Neural cell (in vitro differentiated cells): ENCODE data around the gene PPP1R27. TPM values are rescaled to one million over a fixed set of nuclear protein-coding genes. Genes with fewer than 3 reads are reported as not detected.
"Not testable (repeated sequence)": the region's sequence is repeated elsewhere in the genome, so short reads cannot be mapped to it uniquely, and the experiment has no call there.

Experiments
- H2AFZ ChIP-seq: fragments of 200-600, 300-800 bp; sonication (generic), shearing (Covaris generic); 2 replicates; pipeline ENCODE4 v1.6.0; 2014; ENCODE audit warnings: low read depth, mild to moderate bottlenecking, antibody characterized with exemption, low read length, moderate library complexity
- H3F3A ChIP-seq: fragments of 200-600 bp; shearing (Covaris generic); 2 replicates; pipeline ENCODE4 v1.6.1; 2016; ENCODE audit warnings: mild to moderate bottlenecking, moderate library complexity, mixed read lengths, antibody characterized with exemption, low read length; ENCODE audit not compliant: insufficient read depth, poor library complexity, severe bottlenecking
- H3K27ac ChIP-seq: fragments of 200-600, 300-800 bp; sonication (generic), shearing (Covaris generic); 2 replicates; pipeline ENCODE4 v1.5.1; 2014; ENCODE audit warnings: mild to moderate bottlenecking, low read length, moderate library complexity
- H3K27me3 ChIP-seq: fragments of 300-800, 200-600 bp; sonication (generic), shearing (Covaris generic); 2 replicates; pipeline ENCODE4 v1.6.0; 2014; ENCODE audit warnings: mild to moderate bottlenecking, low read depth, low read length, moderate library complexity; ENCODE audit not compliant: insufficient read depth
- H3K36me3 ChIP-seq: fragments of 300-800, 200-600 bp; sonication (generic), shearing (Covaris generic); 2 replicates; pipeline ENCODE4 v1.5.1; 2014; ENCODE audit warnings: mild to moderate bottlenecking, antibody characterized with exemption, low read length, moderate library complexity; ENCODE audit not compliant: insufficient read depth
- H3K4me2 ChIP-seq: fragments of 300-800, 200-600 bp; sonication (generic), shearing (Covaris generic); 2 replicates; pipeline ENCODE4 v1.6.0; 2014; ENCODE audit warnings: mild to moderate bottlenecking, low read length
- H3K4me3 ChIP-seq: fragments of 300-800, 200-600 bp; sonication (generic), shearing (Covaris generic); 2 replicates; pipeline ENCODE4 v1.5.1; 2014; ENCODE audit warnings: mild to moderate bottlenecking, low read length, moderate library complexity
- H3K79me2 ChIP-seq: fragments of 200-600 bp; shearing (Covaris generic); replicated peaks from 2 replicates; pipeline ENCODE4 v1.6.0; 2014; ENCODE audit warnings: mild to moderate bottlenecking, low read length, moderate library complexity; ENCODE audit not compliant: insufficient read depth
- H3K9ac ChIP-seq: fragments of 300-800, 200-600 bp; sonication (generic), shearing (Covaris generic); 2 replicates; pipeline ENCODE4 v1.6.1; 2016; ENCODE audit warnings: mild to moderate bottlenecking, low read length, mixed read lengths
- H3K9me2 ChIP-seq: fragments of 200-600 bp; shearing (Covaris generic); 2 replicates; pipeline ENCODE4 v1.6.1; 2016; ENCODE audit warnings: mild to moderate bottlenecking, low read length, mixed read lengths; ENCODE audit not compliant: insufficient read depth
- H3K9me3 ChIP-seq: fragments of 200-600, 300-800 bp; sonication (generic), shearing (Covaris generic); 2 replicates; pipeline ENCODE4 v1.6.1; 2016; ENCODE audit warnings: mild to moderate bottlenecking, mixed run types, low read length, moderate library complexity, mixed read lengths
- H4K20me1 ChIP-seq: fragments of 200-600 bp; shearing (Covaris generic); 2 replicates; pipeline ENCODE4 v1.6.1; 2016; ENCODE audit warnings: mild to moderate bottlenecking, mixed run types; ENCODE audit not compliant: insufficient read depth
- EP300 ChIP-seq: fragments of 450-650 bp; conservative IDR thresholded peaks from 2 replicates; pipeline ENCODE4 v1.6.1; 2014; ENCODE audit warnings: antibody characterized with exemption, mild to moderate bottlenecking, moderate library complexity; ENCODE audit not compliant: poor library complexity, severe bottlenecking
- EZH2 ChIP-seq: fragments of 200-600, 300-800 bp; shearing (Covaris generic), sonication (generic); IDR thresholded peaks from 2 replicates; pipeline ENCODE4 v1.6.1; 2014; ENCODE audit warnings: antibody characterized with exemption, low read length, borderline replicate concordance, mild to moderate bottlenecking; ENCODE audit not compliant: insufficient read depth, poor library complexity, severe bottlenecking
- MXI1 ChIP-seq: fragments of 450-650 bp; conservative IDR thresholded peaks from 2 replicates; pipeline ENCODE4 v1.6.1; 2014; ENCODE audit warnings: antibody characterized with exemption, mild to moderate bottlenecking; ENCODE audit not compliant: poor library complexity, severe bottlenecking
- POLR2AphosphoS5 ChIP-seq: IDR thresholded peaks from 2 replicates; pipeline ENCODE4 v1.6.1; 2012
- RAD21 ChIP-seq: fragments of 450-650 bp; conservative IDR thresholded peaks from 2 replicates; pipeline ENCODE4 v1.6.1; 2014; ENCODE audit warnings: antibody characterized with exemption, mild to moderate bottlenecking, moderate library complexity
- REST ChIP-seq: IDR thresholded peaks from 2 replicates; pipeline ENCODE4 v1.6.1; 2012; ENCODE audit warnings: borderline replicate concordance
- SMC3 ChIP-seq: fragments of 450-650 bp; conservative IDR thresholded peaks from 2 replicates; pipeline ENCODE4 v1.6.1; 2014; ENCODE audit warnings: antibody characterized with exemption, mild to moderate bottlenecking, moderate library complexity; ENCODE audit not compliant: poor library complexity
- TAF1 ChIP-seq: IDR thresholded peaks from 2 replicates; pipeline ENCODE4 v1.6.1; 2012; ENCODE audit warnings: low read depth
- polyA plus RNA-seq: library from polyadenylated mRNA; depleted of rRNA; stranded (reverse); fragments of >200 nt; gene quantifications from 2 replicates; pipeline ENCODE4 v1.2.3, GENCODE V29; 2014
- TF ChIP-seq, protein P1 (sequence below): fragments of 450-650 bp; IDR thresholded peaks from 2 replicates; pipeline ENCODE4 v1.5.1; 2014; ENCODE audit warnings: antibody characterized with exemption, mild to moderate bottlenecking, moderate library complexity; ENCODE audit not compliant: poor library complexity, severe bottlenecking

Gene PPP1R27
- polyA plus RNA-seq, 1 donor from 2014 or later: not detected

DNA sequence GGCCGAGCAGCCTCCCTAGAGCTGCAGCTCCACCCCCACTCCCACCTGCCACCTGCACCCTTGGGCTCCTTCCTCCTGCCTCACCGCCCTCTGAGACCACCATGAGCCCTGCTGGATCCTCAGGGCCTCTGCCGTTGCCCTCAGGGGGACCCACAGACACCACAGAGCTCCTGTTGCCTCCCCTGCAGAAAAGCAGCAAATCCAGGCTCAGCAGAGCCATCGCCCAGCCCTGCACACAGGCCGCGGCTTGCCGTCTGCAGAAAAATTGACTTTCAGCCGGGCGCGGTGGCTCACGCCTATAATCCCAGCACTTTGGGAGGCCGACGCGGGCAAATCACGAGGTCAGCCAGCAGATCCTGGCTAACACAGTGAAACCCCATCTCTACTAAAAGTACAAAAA is 7.0 kb upstream of the PPP1R27 start:
- H2AFZ ChIP-seq: no peak overlapping the region
- no peak overlapping the region for H3K4me2 ChIP-seq
- H3K79me2 ChIP-seq: no peaks in the 10 kb centered on the region
- TF ChIP-seq EP300: no peak
- TF ChIP-seq POLR2AphosphoS5: no peak
- TF ChIP-seq EZH2: no peak
- TF ChIP-seq REST: no peak
- TF ChIP-seq, protein P1, sequence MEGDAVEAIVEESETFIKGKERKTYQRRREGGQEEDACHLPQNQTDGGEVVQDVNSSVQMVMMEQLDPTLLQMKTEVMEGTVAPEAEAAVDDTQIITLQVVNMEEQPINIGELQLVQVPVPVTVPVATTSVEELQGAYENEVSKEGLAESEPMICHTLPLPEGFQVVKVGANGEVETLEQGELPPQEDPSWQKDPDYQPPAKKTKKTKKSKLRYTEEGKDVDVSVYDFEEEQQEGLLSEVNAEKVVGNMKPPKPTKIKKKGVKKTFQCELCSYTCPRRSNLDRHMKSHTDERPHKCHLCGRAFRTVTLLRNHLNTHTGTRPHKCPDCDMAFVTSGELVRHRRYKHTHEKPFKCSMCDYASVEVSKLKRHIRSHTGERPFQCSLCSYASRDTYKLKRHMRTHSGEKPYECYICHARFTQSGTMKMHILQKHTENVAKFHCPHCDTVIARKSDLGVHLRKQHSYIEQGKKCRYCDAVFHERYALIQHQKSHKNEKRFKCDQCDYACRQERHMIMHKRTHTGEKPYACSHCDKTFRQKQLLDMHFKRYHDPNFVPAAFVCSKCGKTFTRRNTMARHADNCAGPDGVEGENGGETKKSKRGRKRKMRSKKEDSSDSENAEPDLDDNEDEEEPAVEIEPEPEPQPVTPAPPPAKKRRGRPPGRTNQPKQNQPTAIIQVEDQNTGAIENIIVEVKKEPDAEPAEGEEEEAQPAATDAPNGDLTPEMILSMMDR: no peak
- no peak for TF ChIP-seq RAD21
- TF ChIP-seq MXI1: no peak
- no peak for TF ChIP-seq TAF1
- TF ChIP-seq SMC3: no peak
- no peaks in the 10 kb centered on the region for H3F3A ChIP-seq
- H3K9ac ChIP-seq: no peak overlapping the region
- H3K27ac ChIP-seq: no peak overlapping the region
- no peaks in the 10 kb centered on the region for H3K36me3 ChIP-seq
- no peak overlapping the region for H3K4me3 ChIP-seq
- no peaks in the 10 kb centered on the region for H3K27me3 ChIP-seq
- H3K9me2 ChIP-seq: no peaks in the 10 kb centered on the region
- no peaks in the 10 kb centered on the region for H3K9me3 ChIP-seq
- no peaks in the 10 kb centered on the region for H4K20me1 ChIP-seq

DNA sequence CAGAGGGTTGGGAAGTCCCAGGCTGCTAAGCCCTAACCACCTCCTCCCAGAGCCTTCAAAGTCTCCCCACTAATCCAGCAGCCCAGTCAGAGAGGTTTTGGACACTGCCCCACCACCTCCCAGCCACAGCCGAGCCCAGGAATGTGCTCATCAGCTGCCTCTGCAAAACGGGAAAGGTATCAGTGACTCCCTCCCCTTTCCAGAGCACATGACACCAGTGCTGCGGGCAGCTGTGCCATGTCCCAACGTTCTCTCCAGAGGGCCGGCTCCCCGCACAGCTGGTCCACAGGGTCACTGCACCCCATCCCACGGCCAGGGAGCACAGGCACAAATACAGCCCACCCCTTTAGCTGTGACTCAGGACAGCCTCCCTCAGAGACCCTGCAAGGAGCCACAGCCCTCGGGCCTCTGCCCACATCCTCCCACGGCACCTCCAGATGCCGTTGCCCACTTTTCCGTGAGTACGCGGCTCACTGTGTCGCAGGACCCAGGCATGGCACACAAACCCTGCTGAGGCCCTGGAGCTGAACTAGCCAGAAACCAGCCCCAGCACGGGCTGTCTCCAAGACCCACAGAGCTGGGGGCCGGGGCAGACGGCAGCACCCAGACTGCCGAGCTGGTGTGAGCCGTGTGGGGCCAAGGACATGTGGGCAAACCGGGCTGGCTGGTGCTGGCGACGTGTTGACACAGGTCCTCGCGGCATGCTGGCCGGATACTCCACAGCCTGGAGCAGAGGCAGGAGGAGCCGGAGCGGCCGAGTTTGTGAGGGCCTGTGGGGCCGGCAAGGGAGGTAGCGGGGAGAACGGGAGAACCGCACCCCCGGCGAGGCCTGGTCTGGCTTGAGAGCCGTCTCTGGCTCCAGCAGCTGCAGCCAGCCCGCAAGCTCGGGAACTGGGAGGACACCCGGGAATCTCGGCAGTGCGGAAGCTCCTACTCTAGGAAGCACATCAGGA is 6.3 kb upstream of the PPP1R27 start:
- H3K4me3 ChIP-seq: no peak overlapping the region
- no peaks in the 10 kb centered on the region for H3K9me3 ChIP-seq
- H3K9ac ChIP-seq: no peak overlapping the region
- no peak for TF ChIP-seq REST
- TF ChIP-seq, protein P1: no peak
- no peak for TF ChIP-seq RAD21
- TF ChIP-seq EZH2: no peak
- TF ChIP-seq POLR2AphosphoS5: no peak
- no peak for TF ChIP-seq EP300
- TF ChIP-seq MXI1: no peak
- TF ChIP-seq TAF1: no peak
- no peak for TF ChIP-seq SMC3
- H3K36me3 ChIP-seq: no peaks in the 10 kb centered on the region
- H3K4me2 ChIP-seq: no peak overlapping the region
- H3K9me2 ChIP-seq: no peaks in the 10 kb centered on the region
- no peaks in the 10 kb centered on the region for H3K79me2 ChIP-seq
- no peak overlapping the region for H3K27ac ChIP-seq
- H2AFZ ChIP-seq: no peak overlapping the region
- H3K27me3 ChIP-seq: no peaks in the 10 kb centered on the region
- no peaks in the 10 kb centered on the region for H4K20me1 ChIP-seq
- no peaks in the 10 kb centered on the region for H3F3A ChIP-seq

DNA sequence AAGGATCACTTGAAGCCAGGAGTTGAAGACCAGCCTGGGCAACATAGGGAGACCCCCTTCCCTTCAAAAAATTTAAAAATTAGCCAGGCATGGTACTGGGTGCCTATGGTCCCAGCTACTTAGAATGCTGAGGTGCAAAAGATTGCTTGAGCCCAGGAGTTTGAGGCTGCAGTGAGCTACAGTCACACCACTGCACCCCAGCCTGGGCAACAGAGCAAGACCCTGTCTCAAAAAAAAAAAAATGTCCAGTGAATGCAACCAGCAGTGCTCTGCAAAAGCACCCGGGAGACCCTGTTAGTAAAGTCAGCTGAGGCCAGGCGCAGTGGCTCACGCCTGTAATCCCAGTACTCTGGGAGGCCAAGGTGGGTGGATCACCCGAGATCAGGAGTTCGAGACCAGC is 5.2 kb upstream of the PPP1R27 start:
- H3K9me2 ChIP-seq, H3K27ac ChIP-seq, H3K4me2 ChIP-seq, H3K4me3 ChIP-seq, H2AFZ ChIP-seq, H3K9me3 ChIP-seq, H3K36me3 ChIP-seq, H3K9ac ChIP-seq, H3K27me3 ChIP-seq, H3F3A ChIP-seq, H4K20me1 ChIP-seq, H3K79me2 ChIP-seq: not testable (repeated sequence)
